Common myeloid progenitor, CD34-positive (primary cell): ENCODE data around the gene ZSCAN20.

Source experiments
- CTCF ChIA-PET: fragments of 350-600 bp; sonication (Branson Sonifier 250); formaldehyde crosslinking; loops from one replicate; lab custom pipeline; 2021; ENCODE audit warnings: antibody characterized with exemption; lab: Charles Lee
- POLR2A ChIA-PET: fragments of 350-600 bp; sonication (Branson Sonifier 250); formaldehyde crosslinking; loops from one replicate; lab custom pipeline; 2021; ENCODE audit warnings: antibody characterized with exemption; lab: Charles Lee
- DNase-seq, 3 donors: peaks; one replicate each; pipeline versions ENCODE4 v3.0.0 to v3.0.0-alpha.2; 2013
- H3K27ac ChIP-seq, 2 experiments: 1 replicate in 1 of 2; 2 replicates in 1 of 2; pipeline ENCODE4 v1.7.0; 2013; ENCODE audit warnings: inconsistent platforms in 2 of 2, low read length in 2 of 2, mild to moderate bottlenecking in 2 of 2, low read depth in 1 of 2, moderate library complexity in 1 of 2; ENCODE audit not compliant: severe bottlenecking in 2 of 2, insufficient read depth in 1 of 2, poor library complexity in 1 of 2
- H3K27me3 ChIP-seq, 5 experiments: replicated peaks in 2 of 5; 1 replicate in 3 of 5; 2 replicates in 2 of 5; pipeline versions ENCODE4 v1.6.1 to v1.7.0; 2013; ENCODE audit warnings: low read length in 4 of 5, mild to moderate bottlenecking in 2 of 5, moderate library complexity in 2 of 5, inconsistent platforms in 1 of 5; ENCODE audit not compliant: insufficient read depth in 5 of 5, control insufficient read depth in 4 of 5
- H3K36me3 ChIP-seq, 4 experiments: 1 replicate in 2 of 4; 2 replicates in 2 of 4; pipeline versions ENCODE4 v1.6.1 to v1.7.0; 2013; ENCODE audit warnings: low read length in 3 of 4, control low read depth in 1 of 4, mild to moderate bottlenecking in 1 of 4; ENCODE audit not compliant: control insufficient read depth in 4 of 4, insufficient read depth in 4 of 4
- H3K4me1 ChIP-seq, 4 experiments: 1 replicate in 3 of 4; 2 replicates in 1 of 4; pipeline versions ENCODE4 v1.6.1 to v1.7.1; 2013; ENCODE audit warnings: low read length in 3 of 4, mild to moderate bottlenecking in 3 of 4, control low read depth in 1 of 4, inconsistent platforms in 1 of 4, moderate library complexity in 1 of 4; ENCODE audit not compliant: control insufficient read depth in 4 of 4, insufficient read depth in 4 of 4; ENCODE audit errors: control extremely low read depth in 1 of 4
- H3K4me3 ChIP-seq, 7 experiments: 1 replicate in 4 of 7; 2 replicates in 3 of 7; pipeline versions ENCODE4 v1.5.1 to v1.7.0; 2013; ENCODE audit warnings: mild to moderate bottlenecking in 7 of 7, low read length in 6 of 7, moderate library complexity in 6 of 7, inconsistent platforms in 2 of 7, low read depth in 2 of 7, control low read depth in 1 of 7; ENCODE audit not compliant: insufficient read depth in 4 of 7, control insufficient read depth in 1 of 7; ENCODE audit errors: extremely low read depth in 1 of 7
- H3K9me3 ChIP-seq, 5 experiments: 1 replicate in 4 of 5; 2 replicates in 1 of 5; pipeline versions ENCODE4 v1.6.1 to v1.7.1; 2013; ENCODE audit warnings: low read length in 4 of 5, mild to moderate bottlenecking in 2 of 5, inconsistent platforms in 1 of 5, low read depth in 1 of 5, moderate library complexity in 1 of 5; ENCODE audit not compliant: control insufficient read depth in 4 of 5, insufficient read depth in 2 of 5; ENCODE audit errors: control extremely low read depth in 1 of 5
- WGBS: methylation state at CpG from one replicate; pipeline ENCODE4 v1.1.5; 2013; ENCODE audit not compliant: insufficient coverage; 5-methylcytosine and 5-hydroxymethylcytosine counted together

ZSCAN20 gene

GRCh38 chr1:33519240-33519884 is 46.9 kb downstream of the ZSCAN20 start:
- peak in 2 of 3 donors; percentile 3 to 7 for DNase-seq
- 85% methylated on average over 25 of the region's 27 CpGs for WGBS
- Histone ChIP-seq H3K4me3 (no peak overlapping the region), H3K4me1 (no peaks in the 10 kb centered on the region), H3K27ac (no peak overlapping the region), H3K36me3 (no peaks in the 10 kb centered on the region), H3K27me3 (peaks cover 0 to 2% (median 2%) of the 10 kb centered on the region in 5 experiments), H3K9me3 (no peaks in the 10 kb centered on the region)
- POLR2A ChIA-PET: no interaction called here
- CTCF ChIA-PET: no interaction called here

GRCh38 chr1:33524586-33524985 is 52.1 kb downstream of the ZSCAN20 start:
- whole genome bisulfite sequencing: 100% methylated on average over 2 of the region's 3 CpGs
- DNase-seq: no peak
- Histone ChIP-seq H3K4me1 (no peaks in the 10 kb centered on the region), H3K4me3 (no peak overlapping the region), H3K36me3 (no peaks in the 10 kb centered on the region), H3K27me3 (peaks cover 0 to 4% (median 3%) of the 10 kb centered on the region in 5 experiments), H3K27ac (no peak overlapping the region), H3K9me3 (peaks cover 0 to 2% (median 0%) of the 10 kb centered on the region in 5 experiments)
- ChIA-PET CTCF (no interaction called here), POLR2A (no interaction called here)

GRCh38 chr1:33527934-33528333 is 55.5 kb downstream of the ZSCAN20 start:
- CTCF ChIA-PET: no interaction called here
- DNase-seq: no peak
- Histone ChIP-seq H3K27ac (no peak overlapping the region), H3K4me1 (no peaks in the 10 kb centered on the region), H3K27me3 (peaks cover 0 to 7% (median 2%) of the 10 kb centered on the region in 5 experiments), H3K4me3 (no peak overlapping the region), H3K9me3 (peaks cover 0 to 2% (median 0%) of the 10 kb centered on the region in 5 experiments), H3K36me3 (no peaks in the 10 kb centered on the region)
- WGBS: 100% methylated on average over 2 of the region's 4 CpGs
- POLR2A ChIA-PET: no interaction called here

GRCh38 chr1:33529957-33530356 is 57.5 kb downstream of the ZSCAN20 start:
- no peaks in the 10 kb centered on the region for H3K4me1 ChIP-seq
- H3K36me3 ChIP-seq: no peaks in the 10 kb centered on the region
- POLR2A ChIA-PET: no interaction called here
- no peak overlapping the region for H3K27ac ChIP-seq
- WGBS: 20% methylated on average over 1 of the region's 1 CpG
- DNase-seq: no peak
- CTCF ChIA-PET: no interaction called here
- no peak overlapping the region for H3K4me3 ChIP-seq
- peaks cover 0 to 7% (median 2%) of the 10 kb centered on the region in 5 experiments for H3K27me3 ChIP-seq
- peaks cover 0 to 2% (median 0%) of the 10 kb centered on the region in 5 experiments for H3K9me3 ChIP-seq

- DNase-seq: no peak
- POLR2A ChIA-PET: no interaction called here
- 98% methylated on average over 3 of the region's 3 CpGs for WGBS
- H3K4me1 ChIP-seq: no peaks in the 10 kb centered on the region
- no peak overlapping the region for H3K4me3 ChIP-seq
- H3K36me3 ChIP-seq: no peaks in the 10 kb centered on the region
- no peak overlapping the region for H3K27ac ChIP-seq
- H3K9me3 ChIP-seq: no peaks in the 10 kb centered on the region
- peaks cover 0 to 5% (median 0%) of the 10 kb centered on the region in 5 experiments for H3K27me3 ChIP-seq
- CTCF ChIA-PET: no interaction called here
These were observed 59.8 kb downstream of the ZSCAN20 start for GRCh38 chr1:33532250-33532649.

GRCh38 chr1:33532936-33533335 is 60.5 kb downstream of the ZSCAN20 start:
- no peak overlapping the region for H3K27ac ChIP-seq
- H3K36me3 ChIP-seq: no peaks in the 10 kb centered on the region
- no peaks in the 10 kb centered on the region for H3K4me1 ChIP-seq
- H3K9me3 ChIP-seq: no peaks in the 10 kb centered on the region
- DNase-seq: no peak
- WGBS: 95% methylated on average over 10 of the region's 13 CpGs
- H3K27me3 ChIP-seq: peaks cover 0 to 5% (median 0%) of the 10 kb centered on the region in 5 experiments
- no peak overlapping the region for H3K4me3 ChIP-seq
- CTCF ChIA-PET: no interaction called here
- POLR2A ChIA-PET: no interaction called here

- Histone ChIP-seq H3K27ac (no peak overlapping the region), H3K9me3 (no peaks in the 10 kb centered on the region), H3K4me3 (no peak overlapping the region), H3K4me1 (no peaks in the 10 kb centered on the region), H3K27me3 (peaks cover 0 to 4% (median 0%) of the 10 kb centered on the region in 5 experiments), H3K36me3 (no peaks in the 10 kb centered on the region)
- POLR2A ChIA-PET: no interaction called here
- WGBS: 100% methylated on average over 1 of the region's 2 CpGs
- CTCF ChIA-PET: no interaction called here
- DNase-seq: no peak
These were observed 62.9 kb downstream of the ZSCAN20 start for GRCh38 chr1:33535334-33535733.
